GM23338 (cell line): ENCODE measurements around the gene NCKAP5. TPM values are rescaled to one million over a fixed set of nuclear protein-coding genes. Genes with fewer than 3 reads are reported as not detected.

Experiments used
- ATAC-seq: fragments of 200-7000 bp; cut with Tn5 transposase; 3 replicates; pipeline ENCODE4 v1.9.1; 2020
- DNase-seq: peaks from one replicate; pipeline ENCODE4 v3.0.0-alpha.2; 2015; ENCODE audit warnings: low spot score
- H2AFZ ChIP-seq: fragments of 200-600 bp; sonication (generic); 2 replicates; pipeline ENCODE4 v1.8.0; 2016; ENCODE audit warnings: antibody characterized with exemption, mild to moderate bottlenecking, moderate library complexity
- H3F3A ChIP-seq: fragments of 200-600 bp; sonication (generic); replicated peaks from 2 replicates; pipeline ENCODE4 v1.8.0; 2017; ENCODE audit warnings: antibody characterized with exemption, mixed run types, low read depth
- H3K27ac ChIP-seq: fragments of 200-600 bp; sonication (generic); 2 replicates; pipeline ENCODE4 v1.6.1; 2016; ENCODE audit warnings: low read depth
- H3K27me3 ChIP-seq: fragments of 200-600 bp; sonication (generic); 2 replicates; pipeline ENCODE4 v1.8.0; 2016; ENCODE audit warnings: mild to moderate bottlenecking, mixed run types, moderate library complexity; ENCODE audit not compliant: insufficient read depth
- H3K36me3 ChIP-seq: fragments of 200-600 bp; sonication (generic); 2 replicates; pipeline ENCODE4 v1.8.0; 2016; ENCODE audit warnings: mild to moderate bottlenecking; ENCODE audit not compliant: insufficient read depth
- H3K4me1 ChIP-seq: fragments of 200-600 bp; sonication (generic); 2 replicates; pipeline ENCODE4 v1.8.0; 2016; ENCODE audit warnings: mild to moderate bottlenecking, moderate library complexity; ENCODE audit not compliant: insufficient read depth
- H3K4me2 ChIP-seq: fragments of 200-600 bp; sonication (generic); 2 replicates; pipeline ENCODE4 v1.7.1; 2017; ENCODE audit warnings: mixed run types
- H3K4me3 ChIP-seq: fragments of 200-600 bp; sonication (generic); 2 replicates; pipeline ENCODE4 v1.6.1; 2016; ENCODE audit warnings: mixed run types
- H3K79me2 ChIP-seq: fragments of 200-600 bp; sonication (generic); replicated peaks from 2 replicates; pipeline ENCODE4 v1.8.0; 2017; ENCODE audit warnings: mild to moderate bottlenecking; ENCODE audit not compliant: insufficient read depth
- H3K9me2 ChIP-seq: fragments of 200-600 bp; sonication (generic); 2 replicates; pipeline ENCODE4 v1.8.0; 2017; ENCODE audit not compliant: insufficient read depth
- H4K20me1 ChIP-seq: fragments of 200-600 bp; sonication (generic); replicated peaks from 2 replicates; pipeline ENCODE4 v1.8.0; 2017; ENCODE audit warnings: mild to moderate bottlenecking; ENCODE audit not compliant: insufficient read depth
- H3K27ac Mint-ChIP-seq: 2 replicates; pipeline ENCODE4 v1.8.0; 2020; ENCODE audit warnings: inconsistent platforms, mild to moderate bottlenecking, moderate library complexity, mixed read lengths
- H3K27me3 Mint-ChIP-seq: 3 replicates; pipeline ENCODE4 v1.8.0; 2022; ENCODE audit warnings: low read depth, mild to moderate bottlenecking, moderate library complexity, mixed read lengths, inconsistent platforms; ENCODE audit not compliant: insufficient read depth, poor library complexity
- H3K36me3 Mint-ChIP-seq: 3 replicates; pipeline ENCODE4 v1.8.0; 2021; ENCODE audit warnings: low read depth, mild to moderate bottlenecking, inconsistent platforms, moderate library complexity, mixed read lengths
- H3K4me1 Mint-ChIP-seq: 3 replicates; pipeline ENCODE4 v1.8.0; 2020; ENCODE audit warnings: mild to moderate bottlenecking, inconsistent platforms, mixed read lengths
- H3K4me3 Mint-ChIP-seq: 3 replicates; pipeline ENCODE4 v1.8.0; 2021; ENCODE audit warnings: moderate library complexity, mild to moderate bottlenecking, inconsistent platforms, mixed read lengths
- H3K9me3 Mint-ChIP-seq: 3 replicates; pipeline ENCODE4 v1.8.0; 2020; ENCODE audit warnings: moderate library complexity, mild to moderate bottlenecking, inconsistent platforms, mixed read lengths
- CREB1 ChIP-seq: fragments of 250-450 bp; sonication (Bioruptor Pico); IDR thresholded peaks from 2 replicates; pipeline ENCODE4 v1.5.0; 2020; ENCODE audit warnings: low read depth, mild to moderate bottlenecking, moderate library complexity
- ETS1 ChIP-seq: IDR thresholded peaks from 2 replicates; pipeline ENCODE4 v1.6.1; 2016; ENCODE audit warnings: antibody characterized with exemption
- EZH2 ChIP-seq: fragments of 200-600 bp; sonication (generic); IDR thresholded peaks from one replicate; pipeline ENCODE4 v1.8.0; 2017; ENCODE audit warnings: antibody characterized with exemption, mild to moderate bottlenecking, low read depth; ENCODE audit not compliant: unreplicated experiment
- EZH2phosphoT487 ChIP-seq: fragments of 200-600 bp; sonication (generic); IDR thresholded peaks from one replicate; pipeline ENCODE4 v1.8.1; 2018; ENCODE audit warnings: antibody characterized with exemption; ENCODE audit not compliant: unreplicated experiment
- JUNB ChIP-seq: IDR thresholded peaks from one replicate; pipeline ENCODE4 v1.6.1; 2016; ENCODE audit warnings: antibody characterized with exemption; ENCODE audit not compliant: unreplicated experiment
- NANOG ChIP-seq: IDR thresholded peaks from 2 replicates; pipeline ENCODE4 v1.6.1; 2016; ENCODE audit warnings: antibody characterized with exemption, borderline replicate concordance
- REST ChIP-seq: IDR thresholded peaks from one replicate; pipeline ENCODE4 v1.6.1; 2018; ENCODE audit warnings: antibody characterized with exemption; ENCODE audit not compliant: unreplicated experiment
- STAT1 ChIP-seq: IDR thresholded peaks from one replicate; pipeline ENCODE4 v1.6.1; 2016; ENCODE audit warnings: antibody characterized with exemption; ENCODE audit not compliant: unreplicated experiment
- ZNF331 ChIP-seq: fragments of 250-450 bp; sonication (Bioruptor Pico); IDR thresholded peaks from 2 replicates; pipeline ENCODE4 v1.5.0; 2020; ENCODE audit warnings: low read depth, mild to moderate bottlenecking, moderate library complexity
- ZNF462 ChIP-seq: fragments of 250-450 bp; sonication (Bioruptor Pico); IDR thresholded peaks from 2 replicates; pipeline ENCODE4 v1.5.0; 2020; ENCODE audit warnings: mild to moderate bottlenecking, moderate library complexity
- polyA plus RNA-seq: library from polyadenylated mRNA; unstranded; fragments of >200 nt; fragmentation: Nextera tagmentation; extraction: Ambion mirVana; gene quantifications from 2 replicates; pipeline ENCODE4 v1.2.1, GENCODE V29; 2016
- total RNA-seq: library from RNA; depleted of rRNA; stranded (reverse); fragments of >200 nt; shearing (Covaris generic); gene quantifications from 2 replicates; pipeline ENCODE4 v1.2.3, GENCODE V29; 2014

The NCKAP5 gene
- total and polyA plus RNA-seq, 2 experiments from 2014 or later: 0.34 to 0.73 TPM

- no peak for ATAC-seq
- Histone ChIP-seq H4K20me1 (no peaks in the 10 kb centered on the region), H2AFZ (no peak overlapping the region), H3K4me2 (no peak overlapping the region), H3F3A (no peaks in the 10 kb centered on the region), H3K79me2 (no peaks in the 10 kb centered on the region), H3K27me3 (no peaks in the 10 kb centered on the region), H3K4me3 (no peak overlapping the region), H3K27ac (no peak overlapping the region), H3K9me2 (no peaks in the 10 kb centered on the region), H3K4me1 (no peaks in the 10 kb centered on the region), H3K36me3 (no peaks in the 10 kb centered on the region)
- H3K4me3 Mint-ChIP-seq: no peak overlapping the region
- no peak for DNase-seq
- no peaks in the 10 kb centered on the region for H3K9me3 Mint-ChIP-seq
- H3K27ac Mint-ChIP-seq: no peak overlapping the region
- H3K27me3 Mint-ChIP-seq: no peaks in the 10 kb centered on the region
- no peak for TF ChIP-seq ZNF462
- TF ChIP-seq ETS1: no peak
- TF ChIP-seq ZNF331: no peak
- TF ChIP-seq EZH2phosphoT487: no peak
- TF ChIP-seq STAT1: no peak
- no peak for TF ChIP-seq REST
- no peak for TF ChIP-seq JUNB
- no peak for TF ChIP-seq NANOG
- TF ChIP-seq CREB1 (CRISPR knock-in tag): no peak
- TF ChIP-seq EZH2: no peak
- H3K4me1 Mint-ChIP-seq: no peaks in the 10 kb centered on the region
- H3K36me3 Mint-ChIP-seq: no peaks in the 10 kb centered on the region; the same call in 2 of the 3 replicates
Measured at GRCh38 chr2:132897111-132897510, 671.2 kb downstream of the NCKAP5 start.
